Gastroesophageal sphincter (tissue), 4 donors: ENCODE data around the gene CPNE4. TPM values are rescaled to one million over a fixed set of nuclear protein-coding genes. Genes with fewer than 3 reads are reported as not detected.

Source experiments
- ATAC-seq: fragments of 150-250 bp; one replicate; pipeline ENCODE4 v1.9.1; 2016; ENCODE audit warnings: mild to moderate bottlenecking, moderate library complexity
- H3K27ac ChIP-seq, 4 donors: fragments of 200-600 bp; sonication (generic) in 3 of 4; 1 replicate in 3 of 4; 2 replicates in 1 of 4; pipeline ENCODE4 v1.5.1; 2016 to 2019
- H3K27me3 ChIP-seq: fragments of 200-600 bp; sonication (generic); one replicate; pipeline ENCODE4 v1.5.1; 2019
- H3K36me3 ChIP-seq, 2 donors: fragments of 200-600 bp; sonication (generic); one replicate each; pipeline ENCODE4 v1.5.1; 2019; ENCODE audit warnings: control low read depth in 1 of 2
- H3K4me1 ChIP-seq, 3 donors: fragments of 200-600 bp; sonication (generic); 1 replicate in 2 of 3; 2 replicates in 1 of 3; pipeline ENCODE4 v1.5.1; 2016 to 2019; ENCODE audit warnings: control low read depth in 2 of 3
- H3K4me3 ChIP-seq, 2 donors: fragments of 200-600 bp; sonication (generic); one replicate each; pipeline ENCODE4 v1.5.1; 2019; ENCODE audit warnings: mild to moderate bottlenecking in 1 of 2, moderate library complexity in 1 of 2
- H3K9me3 ChIP-seq, 3 donors: fragments of 200-600 bp; sonication (generic); one replicate each; pipeline ENCODE4 v1.5.1; 2017 to 2019; ENCODE audit warnings: control low read depth in 2 of 3
- EP300 ChIP-seq: sonication (generic); formaldehyde crosslinking; IDR thresholded peaks from one replicate; pipeline ENCODE4 v1.6.1; 2017; ENCODE audit warnings: antibody characterized with exemption, mild to moderate bottlenecking
- POLR2A ChIP-seq, 2 donors: fragments of 450-650 bp; IDR thresholded peaks; one replicate each; pipeline ENCODE4 v1.6.1; 2017; ENCODE audit warnings: antibody characterized with exemption in 2 of 2, mild to moderate bottlenecking in 2 of 2, moderate library complexity in 1 of 2
- POLR2AphosphoS5 ChIP-seq: sonication (generic); formaldehyde crosslinking; IDR thresholded peaks from one replicate; pipeline ENCODE4 v1.6.1; 2017; ENCODE audit warnings: antibody characterized with exemption
- WGBS, 2 donors: methylation state at CpG; one replicate each; pipeline ENCODE4 v1.1.5; 2018; ENCODE audit warnings: low coverage in 1 of 2; 5-methylcytosine and 5-hydroxymethylcytosine counted together
- total RNA-seq, 4 donors: library from RNA; depleted of rRNA; stranded (reverse); fragments of >200 nt; gene quantifications; one replicate each; pipeline ENCODE4 v1.1.0, GENCODE V29; 2016
- TF ChIP-seq, protein P1 (sequence below), 4 experiments: fragments of 200-600 bp in 2 of 4; fragments of 450-650 bp in 2 of 4; sonication (generic) in 1 of 4; IDR thresholded peaks; one replicate each; pipeline ENCODE4 v1.5.1; 2017 to 2019; ENCODE audit warnings: antibody characterized with exemption in 4 of 4, mild to moderate bottlenecking in 2 of 4, moderate library complexity in 2 of 4

CPNE4 gene
- total RNA-seq, 4 donors from 2014 or later, result not detected

DNA sequence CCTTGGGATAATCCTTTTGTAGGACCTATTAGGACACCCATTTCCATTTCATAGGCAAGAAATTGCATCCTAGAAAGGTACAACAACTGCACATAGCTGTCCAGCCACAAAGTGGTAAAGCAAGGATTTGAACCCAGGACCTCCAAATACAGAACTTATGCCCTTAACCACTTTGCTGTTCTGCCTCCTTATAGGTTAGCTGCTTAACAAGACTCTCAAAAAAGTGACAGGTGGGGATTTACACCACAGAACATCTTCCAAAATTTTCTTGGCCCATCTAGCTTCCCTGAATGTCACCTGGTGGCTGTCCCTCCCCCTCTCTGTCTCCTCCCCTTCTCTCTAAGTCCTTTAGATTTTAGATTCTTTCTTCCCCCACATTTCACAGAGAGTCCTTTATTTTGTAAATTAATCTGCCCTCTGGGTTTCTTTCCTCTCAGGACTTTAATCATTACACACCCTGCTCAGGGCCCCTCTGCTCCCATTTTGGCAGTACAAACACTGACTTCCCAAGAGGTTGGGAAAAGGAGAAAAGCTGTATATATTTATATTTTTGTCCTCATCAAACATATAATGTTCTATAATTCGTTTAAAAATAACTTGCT lies 120.6 kb downstream of the CPNE4 start:
- H3K4me1 ChIP-seq, result no peaks in the 10 kb centered on the region
- H3K27ac ChIP-seq, result no peak overlapping the region
- H3K36me3 ChIP-seq, result no peaks in the 10 kb centered on the region
- no peak for ATAC-seq
- no peaks in the 10 kb centered on the region for H3K27me3 ChIP-seq
- TF ChIP-seq EP300 (no peak), POLR2A (IDR thresholded peaks at IDR 0.05) (no peak), POLR2AphosphoS5 (no peak)
- TF ChIP-seq, protein P1, sequence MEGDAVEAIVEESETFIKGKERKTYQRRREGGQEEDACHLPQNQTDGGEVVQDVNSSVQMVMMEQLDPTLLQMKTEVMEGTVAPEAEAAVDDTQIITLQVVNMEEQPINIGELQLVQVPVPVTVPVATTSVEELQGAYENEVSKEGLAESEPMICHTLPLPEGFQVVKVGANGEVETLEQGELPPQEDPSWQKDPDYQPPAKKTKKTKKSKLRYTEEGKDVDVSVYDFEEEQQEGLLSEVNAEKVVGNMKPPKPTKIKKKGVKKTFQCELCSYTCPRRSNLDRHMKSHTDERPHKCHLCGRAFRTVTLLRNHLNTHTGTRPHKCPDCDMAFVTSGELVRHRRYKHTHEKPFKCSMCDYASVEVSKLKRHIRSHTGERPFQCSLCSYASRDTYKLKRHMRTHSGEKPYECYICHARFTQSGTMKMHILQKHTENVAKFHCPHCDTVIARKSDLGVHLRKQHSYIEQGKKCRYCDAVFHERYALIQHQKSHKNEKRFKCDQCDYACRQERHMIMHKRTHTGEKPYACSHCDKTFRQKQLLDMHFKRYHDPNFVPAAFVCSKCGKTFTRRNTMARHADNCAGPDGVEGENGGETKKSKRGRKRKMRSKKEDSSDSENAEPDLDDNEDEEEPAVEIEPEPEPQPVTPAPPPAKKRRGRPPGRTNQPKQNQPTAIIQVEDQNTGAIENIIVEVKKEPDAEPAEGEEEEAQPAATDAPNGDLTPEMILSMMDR (IDR thresholded peaks at IDR 0.05), result no peak
- WGBS, 2 donors, result 90% methylated on average over 1 of the region's 1 CpG; no CpG with 5 or more reads in 1 of the 2 donors
- H3K9me3 ChIP-seq, result no peaks in the 10 kb centered on the region
- no peak overlapping the region for H3K4me3 ChIP-seq

- 54 to 57% methylated on average over 1 to 2 of the region's 2 CpGs for WGBS, 2 donors
- TF ChIP-seq EP300 (no peak), POLR2A (IDR thresholded peaks at IDR 0.05) (no peak), POLR2AphosphoS5 (no peak)
- TF ChIP-seq, protein P1 (IDR thresholded peaks at IDR 0.05), result no peak
- H3K27me3 ChIP-seq, result no peaks in the 10 kb centered on the region
- ATAC-seq, result no peak
- no peak overlapping the region for H3K4me3 ChIP-seq
- H3K9me3 ChIP-seq, result no peaks in the 10 kb centered on the region
- H3K4me1 ChIP-seq, result no peaks in the 10 kb centered on the region
- H3K27ac ChIP-seq, result no peak overlapping the region
- H3K36me3 ChIP-seq, result no peaks in the 10 kb centered on the region
These were observed 122.6 kb downstream of the CPNE4 start for GRCh38 chr3:131912255-131912654.

GRCh38 chr3:131907796-131908195 lies 127.0 kb downstream of the CPNE4 start:
- no peak overlapping the region for H3K4me3 ChIP-seq
- H3K27ac ChIP-seq, result no peak overlapping the region
- ATAC-seq, result no peak
- H3K4me1 ChIP-seq, result no peaks in the 10 kb centered on the region
- H3K27me3 ChIP-seq, result no peaks in the 10 kb centered on the region
- 44 to 50% methylated on average over 1 of the region's 1 CpG for WGBS, 2 donors
- TF ChIP-seq, protein P1 (IDR thresholded peaks at IDR 0.05), result no peak
- TF ChIP-seq POLR2AphosphoS5 (no peak), EP300 (no peak), POLR2A (IDR thresholded peaks at IDR 0.05) (no peak)
- no peaks in the 10 kb centered on the region for H3K9me3 ChIP-seq
- H3K36me3 ChIP-seq, result no peaks in the 10 kb centered on the region

GRCh38 chr3:131903988-131904415 lies 130.8 kb downstream of the CPNE4 start:
- WGBS, 2 donors, result 60 to 79% methylated on average over 4 of the region's 4 CpGs
- Histone ChIP-seq H3K4me1 (no peaks in the 10 kb centered on the region), H3K9me3 (no peaks in the 10 kb centered on the region), H3K27ac (no peak overlapping the region), H3K27me3 (no peaks in the 10 kb centered on the region), H3K4me3 (no peak overlapping the region), H3K36me3 (no peaks in the 10 kb centered on the region)
- TF ChIP-seq EP300 (no peak), POLR2AphosphoS5 (no peak)
- TF ChIP-seq, protein P1 (IDR thresholded peaks at IDR 0.05), result no peak
- ATAC-seq, result no peak

GRCh38 chr3:131901686-131902085 lies 133.1 kb downstream of the CPNE4 start:
- Histone ChIP-seq H3K27me3 (no peaks in the 10 kb centered on the region), H3K27ac (no peak overlapping the region), H3K4me3 (no peak overlapping the region), H3K9me3 (no peaks in the 10 kb centered on the region), H3K36me3 (no peaks in the 10 kb centered on the region), H3K4me1 (no peaks in the 10 kb centered on the region)
- TF ChIP-seq POLR2AphosphoS5 (no peak), POLR2A (IDR thresholded peaks at IDR 0.05) (no peak), EP300 (no peak)
- TF ChIP-seq, protein P1 (IDR thresholded peaks at IDR 0.05), result no peak
- 100% methylated on average over 1 of the region's 1 CpG; no CpG with 5 or more reads in 1 of the 2 donors for WGBS, 2 donors
- ATAC-seq, result no peak
